Skeletal muscle tissue (tissue), 4 donors: ENCODE data around the gene RASGRF2. TPM values are rescaled to one million over a fixed set of nuclear protein-coding genes. Genes with fewer than 3 reads are reported as not detected.

Experiments used
- H3K27ac ChIP-seq: one replicate; pipeline ENCODE4 v1.7.0; 2013; ENCODE audit warnings: mild to moderate bottlenecking, low read depth, low read length, inconsistent platforms
- H3K27me3 ChIP-seq, 3 donors: one replicate each; pipeline ENCODE4 v1.7.0; 2013; ENCODE audit warnings: low read length in 3 of 3; ENCODE audit not compliant: control insufficient read depth in 3 of 3, insufficient read depth in 3 of 3
- H3K36me3 ChIP-seq, 3 donors: one replicate each; pipeline ENCODE4 v1.7.0; 2013; ENCODE audit warnings: low read length in 3 of 3; ENCODE audit not compliant: control insufficient read depth in 3 of 3, insufficient read depth in 3 of 3
- H3K4me1 ChIP-seq, 3 donors: one replicate each; pipeline ENCODE4 v1.7.0; 2013; ENCODE audit warnings: low read length in 3 of 3, mild to moderate bottlenecking in 3 of 3; ENCODE audit not compliant: control insufficient read depth in 3 of 3, insufficient read depth in 3 of 3
- H3K4me3 ChIP-seq, 3 donors: one replicate each; pipeline ENCODE4 v1.7.0; 2013; ENCODE audit warnings: low read length in 3 of 3
- H3K9ac ChIP-seq, 3 donors: one replicate each; pipeline ENCODE4 v1.7.0; 2013; ENCODE audit warnings: low read length in 3 of 3, mild to moderate bottlenecking in 3 of 3, moderate library complexity in 2 of 3, low read depth in 1 of 3
- H3K9me3 ChIP-seq, 3 donors: one replicate each; pipeline ENCODE4 v1.7.0; 2013; ENCODE audit warnings: low read length in 3 of 3; ENCODE audit not compliant: control insufficient read depth in 3 of 3
- total RNA-seq: library from RNA; depleted of rRNA; stranded (reverse); fragments of >200 nt; gene quantifications from one replicate; pipeline ENCODE4 v1.2.3, GENCODE V29; 2014
- donor health status: Osteomylitis.

Gene RASGRF2
- total RNA-seq, 1 donor from 2014 or later: 1.0 TPM

- H3K9me3 ChIP-seq: no peaks in the 10 kb centered on the region
- peaks cover 0 to 9% (median 0%) of the 10 kb centered on the region in 3 donors for H3K27me3 ChIP-seq
- H3K27ac ChIP-seq: no peak overlapping the region
- no peak overlapping the region for H3K9ac ChIP-seq
- no peak overlapping the region for H3K4me3 ChIP-seq
- H3K4me1 ChIP-seq: no peaks in the 10 kb centered on the region
- H3K36me3 ChIP-seq: no peaks in the 10 kb centered on the region
These were observed 8.8 kb upstream of the RASGRF2 start for GRCh38 chr5:80951366-80951765.

- Histone ChIP-seq H3K4me1 (no peaks in the 10 kb centered on the region), H3K9ac (no peak overlapping the region), H3K36me3 (no peaks in the 10 kb centered on the region), H3K9me3 (no peaks in the 10 kb centered on the region), H3K27ac (no peak overlapping the region), H3K27me3 (peaks cover 3 to 15% (median 3%) of the 10 kb centered on the region in 3 donors), H3K4me3 (no peak overlapping the region)
These were observed 6.6 kb upstream of the RASGRF2 start for GRCh38 chr5:80953587-80953986.

- Histone ChIP-seq H3K4me3 (no peak overlapping the region), H3K27me3 (peaks cover 12 to 25% (median 13%) of the 10 kb centered on the region in 3 donors), H3K27ac (no peak overlapping the region), H3K9me3 (no peaks in the 10 kb centered on the region), H3K36me3 (no peaks in the 10 kb centered on the region), H3K9ac (no peak overlapping the region), H3K4me1 (peaks cover 0 to 5% (median 2%) of the 10 kb centered on the region in 3 donors)
These were observed 5.0 kb upstream of the RASGRF2 start for GRCh38 chr5:80955082-80955590.

- Histone ChIP-seq H3K4me1 (peaks cover 0 to 8% (median 7%) of the 10 kb centered on the region in 3 donors), H3K4me3 (no peak overlapping the region), H3K27me3 (peaks cover 19 to 34% (median 20%) of the 10 kb centered on the region in 3 donors), H3K9ac (no peak overlapping the region), H3K27ac (no peak overlapping the region), H3K9me3 (no peaks in the 10 kb centered on the region), H3K36me3 (no peaks in the 10 kb centered on the region)
These were observed 3.9 kb upstream of the RASGRF2 start for GRCh38 chr5:80956272-80956671.

- H3K4me1 ChIP-seq: peaks cover 0 to 8% (median 7%) of the 10 kb centered on the region in 3 donors
- H3K4me3 ChIP-seq: no peak overlapping the region
- no peak overlapping the region for H3K9ac ChIP-seq
- H3K27me3 ChIP-seq: peaks cover 21 to 34% (median 22%) of the 10 kb centered on the region in 3 donors
- no peaks in the 10 kb centered on the region for H3K36me3 ChIP-seq
- H3K27ac ChIP-seq: no peak overlapping the region
- no peaks in the 10 kb centered on the region for H3K9me3 ChIP-seq
These were observed 3.0 kb upstream of the RASGRF2 start for GRCh38 chr5:80957031-80957761.

GRCh38 chr5:80958616-80959015, 1.5 kb upstream of the RASGRF2 start:
- Histone ChIP-seq H3K4me3 (no peak overlapping the region), H3K27me3 (peaks cover 22 to 38% (median 27%) of the 10 kb centered on the region in 3 donors), H3K9me3 (no peaks in the 10 kb centered on the region), H3K9ac (no peak overlapping the region), H3K36me3 (no peaks in the 10 kb centered on the region), H3K27ac (no peak overlapping the region), H3K4me1 (peaks cover 0 to 8% (median 7%) of the 10 kb centered on the region in 3 donors)

GRCh38 chr5:80959138-80959537, 1.0 kb upstream of the RASGRF2 start:
- H3K9me3 ChIP-seq: no peaks in the 10 kb centered on the region
- no peaks in the 10 kb centered on the region for H3K36me3 ChIP-seq
- H3K27me3 ChIP-seq: peaks cover 22 to 39% (median 27%) of the 10 kb centered on the region in 3 donors
- H3K4me1 ChIP-seq: peaks cover 0 to 8% (median 7%) of the 10 kb centered on the region in 3 donors
- H3K4me3 ChIP-seq: no peak overlapping the region
- no peak overlapping the region for H3K27ac ChIP-seq
- H3K9ac ChIP-seq: no peak overlapping the region

GRCh38 chr5:80960531-80961375, 590 bp downstream of the RASGRF2 start:
- H3K27ac ChIP-seq: peak overlapping the region; percentile 63
- H3K9me3 ChIP-seq: no peaks in the 10 kb centered on the region
- H3K27me3 ChIP-seq: peaks cover 22 to 35% (median 27%) of the 10 kb centered on the region in 3 donors
- H3K9ac ChIP-seq: peak overlapping the region; percentile 27 to 75 (median 47)
- H3K36me3 ChIP-seq: no peaks in the 10 kb centered on the region
- H3K4me1 ChIP-seq: peaks cover 0 to 8% (median 7%) of the 10 kb centered on the region in 3 donors
- H3K4me3 ChIP-seq: peak overlapping the region; percentile 57 to 69 (median 65)

- Histone ChIP-seq H3K27me3 (peaks cover 22 to 27% (median 27%) of the 10 kb centered on the region in 3 donors), H3K9me3 (no peaks in the 10 kb centered on the region), H3K36me3 (no peaks in the 10 kb centered on the region), H3K4me3 (peak overlapping the region; percentile 57 to 69 (median 65)), H3K9ac (peak overlapping the region in 2 of 3 donors; percentile 47 to 75), H3K27ac (peak overlapping the region; percentile 63), H3K4me1 (peaks cover 0 to 8% (median 7%) of the 10 kb centered on the region in 3 donors)
These were observed 1.5 kb downstream of the RASGRF2 start for GRCh38 chr5:80961376-80962281.
